WI38 (cell line): Measurements from ENCODE around the gene AURKA.

Source experiments
- H3K4me3 ChIP-seq: 2 replicates; pipeline ENCODE4 v1.5.1; 2011; ENCODE audit warnings: low read depth, mild to moderate bottlenecking, control low read depth, low read length
- CTCF ChIP-seq: IDR thresholded peaks from 2 replicates; pipeline ENCODE4 v1.5.1; 2012; ENCODE audit warnings: low read depth, mild to moderate bottlenecking, control low read depth, low read length

Gene AURKA

GRCh38 chr20:56382696-56383095 lies 9.3 kb downstream of the AURKA start:
- H3K4me3 ChIP-seq, result no peak overlapping the region
- TF ChIP-seq CTCF, result no peak

GRCh38 chr20:56381501-56381900 lies 10.5 kb downstream of the AURKA start:
- H3K4me3 ChIP-seq, result no peak overlapping the region

GRCh38 chr20:56380375-56380774 lies 11.6 kb downstream of the AURKA start:
- no peak overlapping the region for H3K4me3 ChIP-seq
- TF ChIP-seq CTCF, result no peak

More at GRCh38 chr20:56381501-56381900, 10.5 kb downstream of the AURKA start:
- TF ChIP-seq CTCF, result no peak

GRCh38 chr20:56378386-56378785 lies 13.6 kb downstream of the AURKA start:
- no peak overlapping the region for H3K4me3 ChIP-seq
- no peak for TF ChIP-seq CTCF

- TF ChIP-seq CTCF, result no peak
- no peak overlapping the region for H3K4me3 ChIP-seq
These were observed 15.7 kb downstream of the AURKA start for GRCh38 chr20:56376331-56376730.

- TF ChIP-seq CTCF, result no peak
- no peak overlapping the region for H3K4me3 ChIP-seq
These were observed 18.1 kb downstream of the AURKA start for GRCh38 chr20:56373942-56374341.

GRCh38 chr20:56372850-56373249 lies 19.2 kb downstream of the AURKA start:
- no peak for TF ChIP-seq CTCF
- no peak overlapping the region for H3K4me3 ChIP-seq
